Measurements from ENCODE around the gene G3BP1. TPM values are rescaled to one million over a fixed set of nuclear protein-coding genes. Genes with fewer than 3 reads are reported as not detected.

Gene G3BP1
- total and polyA plus RNA-seq, 4 donors = 26.9 to 144 (median 62.7) TPM

- no peak for DNase-seq (ENCODE audit: low spot score)
- Histone ChIP-seq H3K9ac (ENCODE audit: low read depth in 1 of 2, low read length in 2 of 2) (no peak overlapping the region), H3K27ac (ENCODE audit: low read depth in 1 of 2, low read length in 2 of 2) (no peak overlapping the region), H3K27me3 (ENCODE audit: control insufficient read depth in 4 of 4, insufficient read depth in 4 of 4, low read length in 3 of 4) (no peaks in the 10 kb centered on the region), H3K4me1 (ENCODE audit: control insufficient read depth in 4 of 4, insufficient read depth in 4 of 4, low read length in 3 of 4) (peaks cover 0 to 2% (median under 1%) of the 10 kb centered on the region in 4 donors), H3K4me3 (ENCODE audit: low read depth in 1 of 3, low read length in 3 of 3) (no peak overlapping the region), H3K9me3 (ENCODE audit: control insufficient read depth in 4 of 4, low read length in 3 of 4) (no peaks in the 10 kb centered on the region), H3K36me3 (ENCODE audit: control insufficient read depth in 4 of 4, insufficient read depth in 3 of 4, low read depth in 1 of 4, low read length in 3 of 4) (no peaks in the 10 kb centered on the region)
- TF ChIP-seq FOXA2 (IDR thresholded peaks at IDR 0.05) = no peak
- no peak for TF ChIP-seq HNF4A (conservative IDR thresholded peaks at IDR 0.05)
- TF ChIP-seq RAD21 (IDR thresholded peaks at IDR 0.05) = no peak
- no peak for TF ChIP-seq ATF3 (IDR thresholded peaks at IDR 0.05)
- TF ChIP-seq CTCF (IDR thresholded peaks at IDR 0.05; ENCODE audit: low read depth, low read length, missing input control) = no peak
- no peak for TF ChIP-seq NR2F2 (IDR thresholded peaks at IDR 0.05)
- TF ChIP-seq RXRA (IDR thresholded peaks at IDR 0.05) = no peak
- no peak for TF ChIP-seq JUND (IDR thresholded peaks at IDR 0.05)
- no peak for TF ChIP-seq TAF1 (conservative IDR thresholded peaks at IDR 0.05)
- no peak for TF ChIP-seq GABPA (IDR thresholded peaks at IDR 0.05 in 1 of 2, conservative IDR thresholded peaks at IDR 0.05 in 1 of 2)
- TF ChIP-seq HNF4G (IDR thresholded peaks at IDR 0.05) = no peak
- TF ChIP-seq ZBTB33 (IDR thresholded peaks at IDR 0.05) = no peak
- TF ChIP-seq EGR1 (IDR thresholded peaks at IDR 0.05; ENCODE audit: low read depth in 2 of 2) = no peak
- no peak for TF ChIP-seq FOXA1 (IDR thresholded peaks at IDR 0.05)
- TF ChIP-seq SP1 (IDR thresholded peaks at IDR 0.05) = no peak
- TF ChIP-seq YY1 (IDR thresholded peaks at IDR 0.05) = no peak
- TF ChIP-seq REST (IDR thresholded peaks at IDR 0.05) = no peak
- no peak for TF ChIP-seq MAX (IDR thresholded peaks at IDR 0.05)
Observed at GRCh38 chr5:151764801-151765200, 7.0 kb upstream of the G3BP1 start.
